NCI-H82 treated with DMSO at 0.1 percent for 48 hours (cell line): ENCODE measurements around the gene FHIT.

Experiments used
- DNase-seq: peaks from one replicate; lab custom pipeline; 2025; ENCODE audit not compliant: unreplicated experiment; lab: John Stamatoyannopoulos, UW

FHIT gene

GRCh38 chr3:59922192-59922591 is 1329.1 kb downstream of the FHIT start:
- no peak for DNase-seq

DNA sequence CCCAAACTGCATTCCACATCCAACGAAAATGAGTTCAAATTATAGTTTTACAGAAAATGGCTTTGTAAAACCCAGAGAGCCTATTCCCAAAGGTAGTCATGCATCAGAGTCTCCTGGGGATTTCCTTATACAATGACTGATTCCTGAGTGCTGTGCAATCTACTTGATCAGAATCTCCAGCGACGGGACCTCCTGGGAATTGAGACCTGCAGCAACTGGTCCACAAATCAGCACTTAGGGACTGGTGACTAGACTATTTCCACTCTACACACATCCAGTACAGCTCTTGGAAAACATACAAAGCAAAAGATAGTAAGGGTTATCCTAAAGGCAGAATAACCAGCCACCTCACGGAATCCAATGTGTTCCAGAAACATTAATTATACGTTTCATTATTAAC is 1330.4 kb downstream of the FHIT start:
- DNase-seq, result no peak

GRCh38 chr3:59919586-59919985 is 1331.7 kb downstream of the FHIT start:
- DNase-seq, result no peak

GRCh38 chr3:59914251-59914650 is 1337.0 kb downstream of the FHIT start:
- DNase-seq, result no peak

GRCh38 chr3:59913645-59914044 is 1337.6 kb downstream of the FHIT start:
- no peak for DNase-seq

DNA sequence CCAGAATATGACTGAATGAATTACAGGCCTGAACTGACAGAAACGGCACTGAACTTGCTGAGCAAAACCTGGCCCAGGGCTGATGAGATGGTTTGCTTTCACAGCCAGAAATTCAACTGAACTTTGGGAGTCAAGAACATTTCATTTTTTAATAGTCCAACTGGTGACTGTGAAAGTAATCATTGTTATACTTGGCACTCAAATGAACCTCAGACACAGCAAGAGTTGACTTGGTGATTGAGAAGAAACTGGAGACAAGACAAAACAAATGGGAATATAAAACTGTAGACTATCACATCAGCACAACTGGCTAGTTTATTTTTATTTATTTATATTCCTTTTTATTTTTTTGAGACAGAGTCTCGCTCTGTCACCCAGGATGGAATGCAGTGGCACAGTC is 1342.6 kb downstream of the FHIT start:
- no peak for DNase-seq

DNA sequence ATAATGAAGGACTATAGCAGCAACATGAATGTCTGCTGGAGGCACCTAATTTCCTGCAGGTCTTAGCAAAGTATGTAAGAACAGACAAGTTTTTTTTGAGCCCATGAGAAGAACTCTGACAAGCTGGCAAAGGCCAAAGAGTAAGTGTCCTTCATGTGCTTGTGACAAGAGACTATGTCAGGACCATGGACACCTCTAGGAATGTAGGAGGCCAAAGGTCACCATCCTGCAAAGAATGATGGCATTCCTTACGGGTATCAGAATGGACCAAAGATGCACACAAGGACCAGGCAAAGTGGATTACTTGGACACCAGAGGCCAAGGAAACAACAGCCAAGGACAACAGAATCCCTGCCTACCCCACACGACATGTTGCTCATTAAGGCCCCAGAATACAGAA is 1343.0 kb downstream of the FHIT start:
- no peak for DNase-seq

GRCh38 chr3:59904296-59904695 is 1347.0 kb downstream of the FHIT start:
- no peak for DNase-seq

GRCh38 chr3:59899061-59899460 is 1352.2 kb downstream of the FHIT start:
- DNase-seq, result no peak

- no peak for DNase-seq
Measured at GRCh38 chr3:59895972-59896371, 1355.3 kb downstream of the FHIT start.

DNA sequence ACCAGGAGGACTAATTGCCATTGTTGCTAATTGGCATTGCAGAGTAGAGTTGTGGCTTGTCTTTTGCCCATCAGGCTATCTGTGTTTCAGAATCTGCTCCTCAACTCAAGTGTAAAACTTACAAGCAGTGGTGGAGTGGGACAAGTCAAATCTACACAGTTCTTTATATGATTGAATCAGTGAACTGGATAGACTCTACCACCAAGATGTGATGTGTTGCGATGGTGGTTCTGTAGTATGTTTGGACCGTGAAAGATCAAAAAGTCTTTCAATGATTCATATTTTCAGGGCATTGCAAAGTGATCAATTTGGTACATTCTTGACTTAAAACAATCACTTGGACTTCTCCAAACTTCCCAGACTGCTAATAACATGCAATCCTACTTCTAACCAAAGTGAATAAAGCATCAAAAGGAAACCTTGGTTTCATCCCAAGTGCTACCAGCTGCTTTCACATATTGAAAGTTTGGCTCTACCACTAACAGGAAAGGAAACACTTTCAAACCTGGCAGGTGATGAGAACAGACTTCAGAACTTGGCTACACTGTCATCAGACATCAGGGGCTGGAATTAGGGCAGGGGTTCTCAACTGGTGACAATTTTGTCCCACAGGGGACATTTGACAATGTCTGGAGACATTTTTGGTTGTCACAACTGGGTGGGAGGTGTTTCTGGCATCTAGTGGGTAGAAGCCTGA is 1356.7 kb downstream of the FHIT start:
- DNase-seq, result no peak

DNA sequence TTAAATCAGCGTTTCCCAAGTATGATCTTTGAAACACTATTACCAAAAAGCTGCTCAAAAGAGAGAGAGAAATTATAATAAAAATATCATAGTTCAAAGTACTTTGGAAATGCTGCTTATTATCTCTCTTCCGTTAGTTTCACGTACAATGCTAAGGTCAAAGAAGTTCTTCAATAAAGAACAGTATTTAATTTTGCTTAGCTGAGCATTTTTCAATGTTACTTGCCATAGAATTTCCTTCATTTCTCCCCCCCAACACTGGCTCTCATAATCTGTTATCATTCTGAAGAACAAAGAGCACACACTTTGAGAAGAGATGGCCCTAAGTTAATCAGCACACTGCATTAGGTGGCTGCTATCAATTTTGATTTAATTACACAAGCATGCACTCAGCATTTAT is 1360.6 kb downstream of the FHIT start:
- DNase-seq, result no peak

GRCh38 chr3:59886790-59887189 is 1364.5 kb downstream of the FHIT start:
- DNase-seq, result no peak

DNA sequence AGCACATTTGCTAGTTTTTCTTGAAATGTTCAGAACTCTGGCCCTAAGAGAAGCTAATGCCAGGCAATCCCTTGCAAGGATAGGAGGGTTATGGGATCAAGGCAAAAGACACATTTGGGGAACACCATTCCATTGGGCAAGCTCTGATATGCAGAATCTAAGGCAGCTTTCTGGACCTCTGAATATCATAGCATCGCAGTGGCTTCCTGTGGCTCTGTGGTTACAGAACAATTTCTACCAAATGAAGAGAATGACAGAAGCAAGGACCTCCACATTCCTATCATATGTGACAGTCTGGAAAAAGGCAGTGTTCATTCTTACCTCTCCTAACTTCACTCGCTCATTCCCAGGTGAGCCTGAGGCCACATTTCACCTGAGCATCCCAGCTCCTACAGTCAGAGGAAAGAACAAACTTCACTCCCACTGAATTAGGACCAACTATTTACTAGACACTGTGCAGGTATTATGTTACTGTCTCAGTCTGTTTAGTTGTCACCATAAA is 1365.3 kb downstream of the FHIT start:
- DNase-seq, result no peak

GRCh38 chr3:59885101-59885500 is 1366.2 kb downstream of the FHIT start:
- DNase-seq, result no peak

DNA sequence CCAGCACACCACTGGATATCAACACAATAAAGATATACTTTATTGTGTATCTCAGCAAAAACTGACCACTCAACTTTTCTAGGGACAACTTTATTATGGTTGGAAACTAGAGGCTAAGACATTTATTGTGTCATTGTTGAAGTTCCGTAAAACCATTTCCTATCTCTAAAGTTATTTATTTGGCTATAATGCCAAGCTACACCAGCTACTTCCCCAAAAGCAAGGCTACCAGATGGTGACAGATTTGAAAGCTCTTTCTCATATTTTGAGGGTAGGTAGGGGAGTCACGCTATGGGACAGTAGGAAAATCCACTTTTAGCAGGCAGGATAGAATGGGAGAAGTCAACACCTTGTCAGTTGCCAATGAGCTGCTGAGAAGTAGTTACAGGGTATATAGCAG is 1366.8 kb downstream of the FHIT start:
- DNase-seq, result no peak

- no peak for DNase-seq
Measured at GRCh38 chr3:59882746-59883145, 1368.5 kb downstream of the FHIT start.

DNA sequence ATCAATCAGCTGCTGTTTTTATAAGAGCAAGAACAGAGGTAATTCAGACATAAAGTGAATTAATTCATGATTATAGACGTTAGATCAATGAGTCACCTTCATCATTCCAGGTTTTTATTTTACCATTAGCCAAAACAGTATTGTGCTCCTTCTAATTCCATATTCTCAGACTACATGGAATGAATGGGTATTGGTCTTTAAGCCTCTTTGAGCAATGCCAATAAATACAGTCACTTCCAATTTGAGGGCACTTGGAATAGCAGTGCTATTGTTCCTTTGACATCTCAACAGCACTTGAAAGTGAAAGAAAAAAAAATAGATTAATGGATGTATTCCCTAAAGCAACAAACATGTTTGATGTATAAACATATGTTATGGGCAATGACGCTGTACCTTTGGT is 1370.5 kb downstream of the FHIT start:
- no peak for DNase-seq

DNA sequence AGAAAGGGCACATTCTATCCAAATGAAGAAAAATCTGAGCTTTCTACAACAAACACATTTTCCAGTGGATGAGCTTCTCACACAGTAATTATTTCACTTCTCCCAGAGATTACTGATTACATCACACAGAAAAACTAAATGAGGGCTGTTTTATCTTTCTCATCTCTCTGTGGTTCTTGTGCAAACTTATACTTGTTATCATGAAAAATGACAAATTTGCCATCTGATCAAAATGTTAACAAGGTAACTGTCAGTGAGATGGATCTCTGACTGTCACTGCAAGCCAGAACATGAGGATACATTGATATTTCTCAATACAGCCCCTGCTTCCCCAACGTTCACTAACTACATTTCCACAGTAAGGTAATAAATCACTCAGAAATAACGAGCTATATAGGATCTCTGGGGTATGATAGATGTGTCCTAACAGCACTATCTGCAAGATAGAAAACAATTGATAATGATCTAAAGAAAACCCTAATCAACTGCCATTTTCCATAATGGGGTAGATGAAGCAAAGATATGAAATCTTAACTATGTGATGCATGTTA is 1372.1 kb downstream of the FHIT start:
- no peak for DNase-seq

DNA sequence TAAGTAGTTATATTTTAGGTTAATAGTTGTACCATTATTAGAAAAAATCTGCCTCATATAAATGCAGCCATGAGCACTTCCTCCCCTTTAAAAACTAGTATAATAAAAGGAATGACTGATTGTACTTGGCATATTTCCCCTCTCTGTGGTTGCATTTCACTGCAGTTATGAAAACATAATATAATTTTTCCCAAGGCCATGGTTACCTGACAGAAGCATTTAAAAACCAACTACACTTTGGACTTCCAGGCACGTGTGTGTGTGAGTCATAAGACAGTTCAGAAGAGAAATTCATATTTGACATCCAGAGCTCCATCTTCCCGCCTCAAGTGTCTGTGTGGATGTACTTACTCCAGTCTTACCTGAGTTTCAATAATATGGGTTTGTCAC is 1373.2 kb downstream of the FHIT start:
- no peak for DNase-seq

- DNase-seq, result no peak
Measured at GRCh38 chr3:59877263-59878037, 1373.8 kb downstream of the FHIT start.

DNA sequence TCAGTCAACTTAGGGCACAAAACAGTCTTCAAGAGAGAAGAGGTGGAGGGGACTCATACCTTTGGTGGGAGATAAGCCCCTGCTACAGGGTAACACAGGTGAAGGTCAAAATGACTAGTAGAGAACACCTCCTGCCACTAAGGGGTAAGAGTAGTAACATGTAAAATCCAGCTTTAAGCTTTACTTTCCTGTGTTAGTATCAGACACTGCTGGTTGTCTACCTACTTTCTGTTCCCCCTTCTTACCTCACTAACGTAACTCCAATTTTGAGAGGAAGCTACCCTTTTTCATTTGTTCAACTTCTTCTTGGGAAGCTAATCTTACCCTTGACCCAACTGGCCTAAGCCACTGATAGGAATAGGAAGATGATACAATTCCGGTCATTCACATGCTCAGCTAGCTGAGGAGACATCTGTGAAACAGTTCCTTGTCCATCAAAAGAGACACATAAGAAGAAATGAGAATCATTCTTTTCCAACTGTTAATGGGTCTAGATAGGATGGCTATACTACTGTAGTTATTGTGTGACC is 1374.7 kb downstream of the FHIT start:
- DNase-seq, result no peak
